Left colon (tissue), 2 donors: ENCODE results near the gene ADRA1B. TPM values are rescaled to one million over a fixed set of nuclear protein-coding genes. Genes with fewer than 3 reads are reported as not detected.

Experiments
- total RNA-seq, 2 donors: library from RNA; stranded (reverse); fragmentation: NEBNext Ultra II Directional; extraction: Animal tissue kit (Norgen Biotek cat#: 25700); gene quantifications; one replicate each; pipeline ENCODE4 v1.2.1, GENCODE V29; 2021
- donor health status: DM: no; HTN: no; CAD: no.
- donor health status: DM: yes; HTN: yes; CAD: no.

ADRA1B gene
- total RNA-seq, 2 donors from 2014 or later, result 1.1 to 2.5 TPM

Other genes starting within 250 kb of the ADRA1B start
- 10 to 100 TPM; 40.2 to 41.7 TPM for gene TTC1, start 92.7 kb downstream of the ADRA1B start, total RNA-seq
- gene PWWP2A, start 203.0 kb downstream of the ADRA1B start, total RNA-seq, result 10 to 100 TPM; 39.1 to 39.2 TPM